ENCODE data around the gene TIFAB.

GRCh38 chr5:135480511-135480910, 28.4 kb upstream of the TIFAB start:
- TF ChIP-seq POLR2AphosphoS5 (IDR thresholded peaks at IDR 0.05), result no peak
- TF ChIP-seq CTCF (IDR thresholded peaks at IDR 0.05), result no peak
- no peak for TF ChIP-seq POLR2A (IDR thresholded peaks at IDR 0.05)
- no peak for TF ChIP-seq EP300 (IDR thresholded peaks at IDR 0.05)
